Thymus (tissue), 11 donors: ENCODE measurements around the gene CRB1. TPM values are rescaled to one million over a fixed set of nuclear protein-coding genes. Genes with fewer than 3 reads are reported as not detected.

Experiments used
- DNase-seq, 9 donors: peaks; one replicate each; pipeline ENCODE4 v3.0.0-alpha.2; 2013; ENCODE audit warnings: low spot score in 9 of 9, low read depth in 6 of 9, missing footprints in 1 of 9
- H3K27ac ChIP-seq, 2 donors: one replicate each; pipeline ENCODE4 v1.5.1; 2013; ENCODE audit warnings: control low read depth in 1 of 2, low read depth in 1 of 2, low read length in 1 of 2, mild to moderate bottlenecking in 1 of 2, moderate library complexity in 1 of 2
- H3K27me3 ChIP-seq, 2 donors: one replicate each; pipeline ENCODE4 v1.5.1; 2013; ENCODE audit warnings: low read length in 1 of 2; ENCODE audit not compliant: control insufficient read depth in 2 of 2, insufficient read depth in 1 of 2
- H3K36me3 ChIP-seq, 2 donors: one replicate each; pipeline ENCODE4 v1.5.1; 2013; ENCODE audit warnings: low read length in 1 of 2, mild to moderate bottlenecking in 1 of 2, moderate library complexity in 1 of 2; ENCODE audit not compliant: control insufficient read depth in 2 of 2, insufficient read depth in 2 of 2
- H3K4me1 ChIP-seq, 2 donors: one replicate each; pipeline ENCODE4 v1.5.1; 2013; ENCODE audit warnings: low read length in 2 of 2; ENCODE audit not compliant: control insufficient read depth in 2 of 2, insufficient read depth in 2 of 2
- H3K4me3 ChIP-seq, 2 donors: one replicate each; pipeline ENCODE4 v1.5.1; 2013; ENCODE audit warnings: low read length in 2 of 2, control low read depth in 1 of 2, mild to moderate bottlenecking in 1 of 2
- H3K9me3 ChIP-seq, 2 donors: one replicate each; pipeline ENCODE4 v1.5.1; 2013; ENCODE audit warnings: low read length in 1 of 2, mild to moderate bottlenecking in 1 of 2; ENCODE audit not compliant: control insufficient read depth in 2 of 2, insufficient read depth in 1 of 2
- WGBS: extraction: QIAGEN DNeasy Blood & Tissue Kit; methylation state at CpG from one replicate; pipeline ENCODE4 v1.1.7; 2013; 5-methylcytosine and 5-hydroxymethylcytosine counted together
- polyA plus RNA-seq: library from polyadenylated mRNA; stranded (reverse); fragments of 200-250 nt; gene quantifications from one replicate; pipeline ENCODE4 v1.2.3, GENCODE V29; 2013
- total RNA-seq: library from RNA; stranded (reverse); fragments of 120-200 nt; gene quantifications from one replicate; pipeline ENCODE4 v1.2.4, GENCODE V29; 2013
- donor health status: healthy.

The CRB1 gene
- total and polyA plus RNA-seq, 2 donors: 0.19 to 0.41 TPM

DNA sequence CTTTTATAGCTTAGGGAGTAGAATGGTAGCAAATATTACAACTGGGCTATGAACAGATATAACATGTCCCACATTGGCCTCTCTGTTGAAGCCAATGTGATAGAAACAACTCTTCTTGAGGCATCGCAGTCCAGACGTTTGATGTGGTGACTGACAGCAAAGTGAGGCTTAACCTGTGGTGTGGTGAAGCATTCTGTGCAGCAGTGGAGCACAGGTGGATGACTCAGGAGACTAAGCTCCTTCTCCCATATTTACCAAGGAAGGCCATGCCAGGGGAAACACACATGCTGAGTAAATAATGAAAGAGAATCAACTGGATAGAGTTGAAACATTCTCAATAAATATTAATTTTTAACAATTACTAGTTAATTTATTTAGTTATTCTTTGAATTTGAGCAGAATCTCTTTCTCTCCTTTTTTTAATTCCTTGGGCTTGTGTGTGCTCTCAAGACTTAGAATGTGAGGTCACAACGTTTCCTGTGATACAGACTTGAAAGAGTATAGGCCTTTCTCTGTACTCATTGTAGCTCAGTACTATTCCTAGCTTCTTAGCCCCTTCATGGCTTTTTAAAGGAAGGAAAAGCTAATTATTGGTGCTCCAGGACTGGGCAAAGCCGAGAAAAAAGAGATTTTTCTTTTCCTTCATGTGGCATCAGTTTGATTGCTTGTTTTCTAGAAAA, 17.6 kb downstream of the CRB1 start:
- DNase-seq: peak in 5 of 9 donors; percentile 28 to 67 (median 31)
- Histone ChIP-seq H3K36me3 (no peaks in the 10 kb centered on the region), H3K4me1 (peaks cover 3 to 15% of the 10 kb centered on the region in 2 donors), H3K4me3 (no peak overlapping the region), H3K9me3 (no peaks in the 10 kb centered on the region), H3K27me3 (no peaks in the 10 kb centered on the region), H3K27ac (peak overlapping the region in 1 of 2 donors; percentile 55)
- 49% methylated on average over 4 of the region's 4 CpGs for WGBS

DNA sequence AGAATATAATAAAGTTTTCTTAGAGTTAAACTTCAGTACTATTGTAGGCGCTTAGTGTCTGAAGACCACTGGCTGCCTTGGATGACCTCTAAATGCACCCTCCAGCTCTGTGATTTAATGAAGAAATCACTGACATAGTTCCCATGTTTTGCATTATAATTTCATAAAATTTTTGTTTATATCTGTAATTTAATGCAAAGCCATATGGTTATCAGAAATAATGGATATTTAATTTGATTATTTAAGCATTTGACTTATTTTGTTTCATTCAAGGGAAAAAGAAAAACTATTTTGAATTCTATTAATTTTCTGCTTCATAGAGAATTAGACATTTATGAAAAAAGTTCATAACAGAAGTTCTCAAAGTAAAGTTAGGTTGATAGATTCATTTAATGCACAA, 18.6 kb downstream of the CRB1 start:
- Histone ChIP-seq H3K36me3 (no peaks in the 10 kb centered on the region), H3K4me3 (no peak overlapping the region), H3K9me3 (no peaks in the 10 kb centered on the region), H3K4me1 (peaks cover 3 to 15% of the 10 kb centered on the region in 2 donors), H3K27me3 (no peaks in the 10 kb centered on the region), H3K27ac (no peak overlapping the region)
- WGBS: 98% methylated on average over 1 of the region's 1 CpG
- no peak for DNase-seq

DNA sequence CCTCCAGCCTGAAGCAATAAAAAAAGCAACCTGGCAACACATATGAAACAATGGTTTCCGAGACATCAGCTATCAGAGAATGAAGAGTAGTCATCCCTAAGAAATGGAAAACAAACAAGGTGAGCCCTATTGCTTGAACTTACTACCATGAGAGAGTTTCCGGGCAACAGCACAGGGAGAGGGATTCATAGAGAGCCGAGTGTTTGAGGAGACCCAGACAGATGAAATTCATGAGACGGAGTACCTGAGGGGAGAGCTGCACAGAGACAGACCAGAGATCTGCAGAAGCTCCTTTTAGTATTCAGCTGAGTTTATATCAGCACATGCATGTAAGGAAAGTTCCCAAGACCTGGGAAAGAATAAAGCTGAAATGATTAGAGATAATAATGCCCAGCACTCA, 19.8 kb downstream of the CRB1 start:
- Histone ChIP-seq H3K9me3 (no peaks in the 10 kb centered on the region), H3K27ac (peak overlapping the region in 1 of 2 donors; percentile 58), H3K36me3 (no peaks in the 10 kb centered on the region), H3K4me3 (no peak overlapping the region), H3K4me1 (peaks cover 3 to 15% of the 10 kb centered on the region in 2 donors), H3K27me3 (no peaks in the 10 kb centered on the region)
- WGBS: 96% methylated on average over 4 of the region's 4 CpGs
- no peak for DNase-seq

DNA sequence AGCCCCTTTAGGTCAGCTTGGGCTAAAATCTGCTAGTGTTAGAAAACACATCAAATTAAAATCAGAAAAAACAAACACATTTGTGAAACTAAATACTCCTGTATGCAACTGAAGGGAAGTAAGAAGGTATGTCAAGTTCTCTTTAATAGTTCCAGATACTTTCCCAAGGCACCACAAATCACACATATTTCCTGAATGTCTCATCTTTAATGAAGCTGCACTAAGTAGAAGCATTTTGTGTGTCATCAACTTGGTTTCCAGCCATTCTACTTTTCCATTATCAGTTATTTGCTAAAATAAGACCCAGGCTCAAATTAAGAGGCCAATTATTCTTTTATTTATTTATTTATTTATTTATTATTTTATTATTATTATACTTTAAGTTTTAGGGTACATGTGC, 34.7 kb downstream of the CRB1 start:
- no peak overlapping the region for H3K27ac ChIP-seq
- H3K27me3 ChIP-seq: no peaks in the 10 kb centered on the region
- no peaks in the 10 kb centered on the region for H3K9me3 ChIP-seq
- no peaks in the 10 kb centered on the region for H3K4me1 ChIP-seq
- no peak overlapping the region for H3K4me3 ChIP-seq
- no peaks in the 10 kb centered on the region for H3K36me3 ChIP-seq
- no peak for DNase-seq

DNA sequence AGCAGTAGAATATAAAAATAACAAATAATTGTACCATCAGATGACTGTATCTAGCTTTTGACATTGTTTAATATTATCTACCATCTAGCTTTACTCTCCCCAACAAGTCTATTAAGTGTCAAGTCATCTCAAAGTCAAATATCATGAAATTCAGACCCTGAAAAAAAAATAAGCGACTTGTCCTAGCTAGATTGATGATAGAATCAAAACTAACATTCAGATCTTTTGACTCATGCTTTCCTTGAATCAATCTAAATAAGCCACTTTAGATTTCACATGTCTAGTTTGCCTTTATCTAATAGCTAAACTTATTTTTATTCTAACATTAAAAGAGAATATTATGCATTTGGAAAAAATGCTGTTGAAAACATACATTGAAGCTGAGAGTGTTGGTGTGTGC, 35.4 kb downstream of the CRB1 start:
- Histone ChIP-seq H3K27me3 (no peaks in the 10 kb centered on the region), H3K9me3 (no peaks in the 10 kb centered on the region), H3K36me3 (no peaks in the 10 kb centered on the region), H3K4me1 (no peaks in the 10 kb centered on the region), H3K27ac (no peak overlapping the region), H3K4me3 (no peak overlapping the region)
- 97% methylated on average over 1 of the region's 1 CpG for WGBS
- no peak for DNase-seq

DNA sequence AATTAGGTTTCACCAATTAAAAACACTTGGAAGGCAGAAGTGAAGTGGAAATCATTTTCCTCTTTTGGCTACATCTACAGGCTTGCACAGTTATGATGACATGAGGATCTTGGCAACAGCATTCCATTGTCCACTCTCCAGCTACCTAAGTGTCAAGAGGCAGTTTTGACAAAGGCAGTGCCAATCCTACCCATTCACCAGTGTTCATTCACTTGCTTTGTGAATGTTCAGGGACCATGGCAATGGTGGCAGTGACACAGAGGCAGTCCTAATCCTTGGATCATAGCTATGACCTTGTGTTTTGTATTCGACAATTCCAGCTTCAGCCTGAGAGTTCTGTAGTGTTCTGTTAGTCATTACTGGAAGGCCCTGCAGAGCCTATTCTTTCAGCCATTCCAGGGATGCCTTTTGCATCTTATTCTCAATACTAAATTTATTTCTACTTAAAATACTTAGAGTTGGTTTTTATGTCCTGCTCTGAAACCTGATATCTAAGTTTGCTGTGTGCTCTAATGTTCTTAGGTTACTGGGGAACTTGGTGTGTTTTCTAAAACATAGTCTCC, 36.7 kb downstream of the CRB1 start:
- WGBS: 96% methylated on average over 1 of the region's 1 CpG

DNA sequence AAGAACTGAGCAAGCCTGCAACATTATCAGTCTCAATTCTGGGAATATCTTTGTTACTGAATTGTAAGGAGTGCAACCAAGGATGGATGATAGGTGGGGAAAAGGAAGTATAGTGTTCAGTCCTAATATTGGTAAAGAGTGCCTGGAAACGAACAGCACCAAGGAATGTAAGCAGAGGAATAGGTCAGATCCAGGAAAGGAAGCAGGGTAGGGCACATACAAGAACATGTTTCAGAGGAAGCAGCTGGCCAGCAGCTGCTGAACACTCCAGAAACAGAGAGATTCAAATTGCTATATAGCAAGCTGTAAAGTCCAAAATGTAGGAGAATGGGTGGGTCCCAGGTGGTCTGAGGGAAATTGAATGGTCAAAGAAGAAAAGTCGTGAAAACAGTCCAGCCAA, 37.9 kb downstream of the CRB1 start:
- no peaks in the 10 kb centered on the region for H3K9me3 ChIP-seq
- H3K36me3 ChIP-seq: no peaks in the 10 kb centered on the region
- no peaks in the 10 kb centered on the region for H3K4me1 ChIP-seq
- 74% methylated on average over 2 of the region's 2 CpGs for WGBS
- H3K4me3 ChIP-seq: no peak overlapping the region
- DNase-seq: no peak
- no peaks in the 10 kb centered on the region for H3K27me3 ChIP-seq
- no peak overlapping the region for H3K27ac ChIP-seq

More for the DNA sequence above, 36.7 kb downstream of the CRB1 start:
- H3K27ac ChIP-seq: no peak overlapping the region
- H3K4me1 ChIP-seq: no peaks in the 10 kb centered on the region
- no peak for DNase-seq
- no peaks in the 10 kb centered on the region for H3K9me3 ChIP-seq
- H3K27me3 ChIP-seq: no peaks in the 10 kb centered on the region
- no peaks in the 10 kb centered on the region for H3K36me3 ChIP-seq
- no peak overlapping the region for H3K4me3 ChIP-seq

DNA sequence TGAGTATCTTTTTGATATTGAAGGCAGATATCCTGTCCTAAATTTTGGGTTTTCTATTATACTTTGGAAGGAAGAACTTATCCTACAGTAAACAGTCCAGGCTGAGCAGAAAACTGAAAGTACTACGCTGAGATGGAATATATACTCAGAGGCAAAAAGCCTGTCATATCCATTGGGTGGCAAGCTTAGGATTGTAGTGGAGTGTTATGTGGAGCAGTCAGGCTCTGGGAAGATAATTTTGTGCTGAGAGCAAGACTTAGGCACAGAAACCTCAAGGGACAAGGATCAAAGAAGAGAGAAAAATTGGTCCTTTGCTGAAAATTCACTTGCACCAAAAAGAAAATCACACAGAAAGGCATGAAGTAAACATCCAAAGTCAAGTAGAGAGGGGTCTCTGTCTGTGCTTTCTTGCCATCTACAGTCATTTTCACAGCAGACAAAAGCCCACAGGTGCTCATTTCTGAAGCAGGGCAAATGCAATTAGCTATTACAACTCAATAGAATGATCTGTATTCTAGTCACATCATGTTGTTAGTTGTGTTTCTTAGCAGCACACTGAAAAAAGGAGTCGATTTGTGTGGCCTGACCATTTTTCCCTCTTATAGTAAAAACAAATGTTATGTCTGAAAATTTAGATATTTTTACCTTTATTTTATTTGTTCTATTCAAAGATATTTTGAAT, 38.5 kb downstream of the CRB1 start:
- 98% methylated on average over 2 of the region's 2 CpGs for WGBS
- no peak overlapping the region for H3K27ac ChIP-seq
- H3K9me3 ChIP-seq: no peaks in the 10 kb centered on the region
- no peaks in the 10 kb centered on the region for H3K27me3 ChIP-seq
- no peak for DNase-seq
- H3K36me3 ChIP-seq: no peaks in the 10 kb centered on the region
- H3K4me1 ChIP-seq: no peaks in the 10 kb centered on the region
- H3K4me3 ChIP-seq: no peak overlapping the region

DNA sequence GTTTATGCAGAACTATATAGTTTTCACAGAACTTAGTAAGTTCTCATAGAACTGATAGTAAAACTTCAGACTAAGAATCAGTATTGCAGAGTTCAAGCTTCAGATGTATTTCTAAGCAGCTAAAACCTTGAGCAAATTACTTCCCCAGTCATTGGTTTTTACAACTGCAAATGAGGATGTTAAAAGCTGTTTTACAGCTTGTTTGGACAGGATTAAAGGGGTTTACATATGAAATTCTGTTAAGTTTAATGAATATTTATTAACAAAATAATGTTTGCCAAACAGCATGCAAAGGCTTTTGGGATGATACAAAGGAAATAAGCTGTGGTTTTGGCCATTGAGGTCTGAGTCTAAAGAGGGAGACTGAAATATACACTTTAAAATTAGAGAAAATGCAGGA, 39.1 kb downstream of the CRB1 start:
- H3K4me1 ChIP-seq: no peaks in the 10 kb centered on the region
- no peaks in the 10 kb centered on the region for H3K36me3 ChIP-seq
- no peaks in the 10 kb centered on the region for H3K27me3 ChIP-seq
- H3K27ac ChIP-seq: no peak overlapping the region
- DNase-seq: no peak
- no peak overlapping the region for H3K4me3 ChIP-seq
- H3K9me3 ChIP-seq: no peaks in the 10 kb centered on the region
